H9 (cell line): ENCODE results near the gene CDKAL1. TPM values are rescaled to one million over a fixed set of nuclear protein-coding genes. Genes with fewer than 3 reads are reported as not detected.

Experiments
- DNase-seq: peaks from one replicate; pipeline ENCODE4 v3.0.0-alpha.2; 2017
- H2AFZ ChIP-seq: one replicate; pipeline ENCODE4 v1.6.1; 2013; ENCODE audit warnings: mild to moderate bottlenecking, low read length, control low read depth, moderate library complexity
- H2AK5ac ChIP-seq: 2 replicates; pipeline ENCODE4 v1.6.1; 2013; ENCODE audit warnings: low read length, control low read depth, mixed read lengths; ENCODE audit not compliant: insufficient read length
- H2BK120ac ChIP-seq: one replicate; pipeline ENCODE4 v1.6.1; 2013; ENCODE audit warnings: low read depth, mild to moderate bottlenecking, low read length, control low read depth, inconsistent platforms; ENCODE audit not compliant: poor library complexity, severe bottlenecking
- H2BK12ac ChIP-seq: 2 replicates; pipeline ENCODE4 v1.6.1; 2013; ENCODE audit warnings: low read length, control low read depth, mixed read lengths, low read depth; ENCODE audit not compliant: insufficient read length
- H2BK15ac ChIP-seq: 2 replicates; pipeline ENCODE4 v1.6.1; 2013; ENCODE audit warnings: low read depth, low read length, control low read depth
- H2BK20ac ChIP-seq: one replicate; pipeline ENCODE4 v1.6.1; 2013; ENCODE audit warnings: low read depth, mild to moderate bottlenecking, low read length, control low read depth, inconsistent platforms; ENCODE audit not compliant: poor library complexity, severe bottlenecking
- H2BK5ac ChIP-seq: 2 replicates; pipeline ENCODE4 v1.6.1; 2013; ENCODE audit warnings: low read length, control low read depth, mixed read lengths; ENCODE audit not compliant: insufficient read length
- H3K14ac ChIP-seq: 2 replicates; pipeline ENCODE4 v1.6.1; 2013; ENCODE audit warnings: low read length, control low read depth; ENCODE audit not compliant: insufficient read depth
- H3K18ac ChIP-seq: 2 replicates; pipeline ENCODE4 v1.6.1; 2013; ENCODE audit warnings: low read depth, mild to moderate bottlenecking, mixed read lengths, low read length, control low read depth; ENCODE audit not compliant: insufficient read length
- H3K23ac ChIP-seq: 2 replicates; pipeline ENCODE4 v1.6.1; 2013; ENCODE audit warnings: low read length, control low read depth, mixed read lengths, low read depth; ENCODE audit not compliant: insufficient read length
- H3K23me2 ChIP-seq: 2 replicates; pipeline ENCODE4 v1.6.1; 2013; ENCODE audit warnings: low read depth, mild to moderate bottlenecking, mixed read lengths, low read length, control low read depth; ENCODE audit not compliant: insufficient read length, poor library complexity, severe bottlenecking
- H3K27ac ChIP-seq: 2 replicates; pipeline ENCODE4 v1.5.1; 2013; ENCODE audit warnings: low read length, control low read depth, mixed read lengths, low read depth; ENCODE audit not compliant: insufficient read length
- H3K27me3 ChIP-seq: 2 replicates; pipeline ENCODE4 v1.6.1; 2013; ENCODE audit warnings: low read length, control low read depth, inconsistent platforms; ENCODE audit not compliant: insufficient read depth
- H3K4ac ChIP-seq: 2 replicates; pipeline ENCODE4 v1.6.1; 2013; ENCODE audit warnings: low read depth, mild to moderate bottlenecking, control low read depth, inconsistent platforms, low read length, moderate library complexity
- H3K4me1 ChIP-seq: 2 replicates; pipeline ENCODE4 v1.6.1; 2013; ENCODE audit warnings: low read length, control low read depth, inconsistent platforms; ENCODE audit not compliant: insufficient read depth
- H3K4me2 ChIP-seq: 2 replicates; pipeline ENCODE4 v1.6.1; 2013; ENCODE audit warnings: low read length, control low read depth, mixed read lengths; ENCODE audit not compliant: insufficient read length, insufficient read depth
- H3K56ac ChIP-seq: 2 replicates; pipeline ENCODE4 v1.6.1; 2013; ENCODE audit warnings: low read depth, mild to moderate bottlenecking, mixed read lengths, low read length, control low read depth; ENCODE audit not compliant: insufficient read length
- H3K79me1 ChIP-seq: 2 replicates; pipeline ENCODE4 v1.6.1; 2013; ENCODE audit warnings: low read depth, mild to moderate bottlenecking, moderate library complexity, low read length, control low read depth, inconsistent platforms; ENCODE audit not compliant: insufficient read depth, poor library complexity, severe bottlenecking
- H3K79me2 ChIP-seq: 2 replicates; pipeline ENCODE4 v1.6.1; 2013; ENCODE audit warnings: low read length, control low read depth, inconsistent platforms; ENCODE audit not compliant: insufficient read depth
- H3K9ac ChIP-seq: 2 replicates; pipeline ENCODE4 v1.6.1; 2013; ENCODE audit warnings: low read length, control low read depth, mixed read lengths; ENCODE audit not compliant: insufficient read length; ENCODE audit errors: extremely low read depth
- H3K9me3 ChIP-seq: one replicate; pipeline ENCODE4 v1.6.1; 2013; ENCODE audit warnings: low read depth, low read length, inconsistent platforms; ENCODE audit not compliant: control insufficient read depth
- H3T11ph ChIP-seq: one replicate; pipeline ENCODE4 v1.6.1; 2013; ENCODE audit warnings: mild to moderate bottlenecking, low read length, control low read depth, inconsistent platforms
- H4K20me1 ChIP-seq: one replicate; pipeline ENCODE4 v1.6.1; 2013; ENCODE audit not compliant: control insufficient read depth, insufficient read length, insufficient read depth
- H4K5ac ChIP-seq: 2 replicates; pipeline ENCODE4 v1.6.1; 2013; ENCODE audit warnings: low read depth, mild to moderate bottlenecking, mixed read lengths, low read length, control low read depth; ENCODE audit not compliant: insufficient read length
- H4K8ac ChIP-seq: replicated peaks from 2 replicates; pipeline ENCODE4 v1.6.1; 2013; ENCODE audit warnings: low read length, control low read depth, mixed read lengths, low read depth; ENCODE audit not compliant: insufficient read length
- H4K91ac ChIP-seq: 2 replicates; pipeline ENCODE4 v1.6.1; 2013; ENCODE audit warnings: low read depth, mild to moderate bottlenecking, moderate library complexity, mixed read lengths, low read length, control low read depth; ENCODE audit not compliant: insufficient read length
- H3K27ac Mint-ChIP-seq, 3 experiments: 2 replicates in 2 of 3; 3 replicates in 1 of 3; pipeline ENCODE4 v1.8.0; 2020 to 2021; ENCODE audit warnings: mixed read lengths in 3 of 3, mild to moderate bottlenecking in 1 of 3, moderate library complexity in 1 of 3
- H3K27me3 Mint-ChIP-seq: 2 replicates; pipeline ENCODE4 v1.8.0; 2021; ENCODE audit warnings: low read depth, mild to moderate bottlenecking, moderate library complexity, mixed read lengths
- H3K36me3 Mint-ChIP-seq, 3 experiments: 2 replicates in 2 of 3; 3 replicates in 1 of 3; pipeline ENCODE4 v1.8.0; 2020 to 2021; ENCODE audit warnings: low read depth in 3 of 3, mixed read lengths in 3 of 3; ENCODE audit not compliant: insufficient read depth in 1 of 3
- H3K4me1 Mint-ChIP-seq, 2 experiments: 2 replicates each; pipeline ENCODE4 v1.8.0; 2020; ENCODE audit warnings: mixed read lengths in 2 of 2
- H3K4me3 Mint-ChIP-seq, 2 experiments: 2 replicates in 1 of 2; 3 replicates in 1 of 2; pipeline ENCODE4 v1.8.0; 2020 to 2021; ENCODE audit warnings: mild to moderate bottlenecking in 2 of 2, mixed read lengths in 2 of 2, moderate library complexity in 1 of 2
- H3K9me3 Mint-ChIP-seq, 2 experiments: 2 replicates in 1 of 2; 3 replicates in 1 of 2; pipeline ENCODE4 v1.8.0; 2020; ENCODE audit warnings: mild to moderate bottlenecking in 2 of 2, mixed read lengths in 2 of 2, moderate library complexity in 1 of 2
- WGBS: extraction: QIAGEN DNeasy Blood & Tissue Kit; methylation state at CpG from one replicate; pipeline ENCODE4 v1.1.7; 2013; ENCODE audit warnings: missing lambda C conversion rate, low lambda C conversion rate, mixed read lengths; ENCODE audit not compliant: insufficient read length; ENCODE audit errors: extremely low coverage; 5-methylcytosine and 5-hydroxymethylcytosine counted together
- total RNA-seq: library from RNA; stranded (reverse); gene quantifications from 2 replicates; pipeline ENCODE4 v1.2.1, GENCODE V29; 2021
- TF ChIP-seq, protein P1 (sequence below): fragments of 200-600 bp; sonication (generic); conservative IDR thresholded peaks from 3 replicates; pipeline ENCODE4 v1.8.0; 2021; ENCODE audit warnings: antibody characterized with exemption, mild to moderate bottlenecking

CDKAL1 gene
- total RNA-seq, 1 experiment from 2014 or later: 23.0 TPM

DNA sequence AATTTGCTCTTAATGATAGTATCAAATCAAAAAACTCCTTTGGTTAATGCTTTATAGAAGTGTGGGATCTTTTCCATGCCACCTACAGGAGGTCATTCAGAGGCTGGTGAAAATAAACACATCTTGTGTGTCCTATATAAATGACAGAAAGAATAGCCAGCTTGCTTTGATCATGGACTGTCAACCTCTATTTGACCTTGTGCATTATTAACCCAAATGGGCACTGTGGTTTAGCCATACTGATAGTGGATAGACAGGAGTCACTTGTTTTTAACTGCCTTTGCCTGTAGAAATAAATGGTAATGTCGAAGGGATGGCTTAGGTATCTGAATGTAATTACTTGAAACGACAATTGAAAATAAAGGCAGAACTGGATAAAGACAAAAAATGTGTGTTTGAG lies 123.8 kb downstream of the CDKAL1 start:
- no peak overlapping the region for H3K56ac ChIP-seq
- no peak overlapping the region for H2BK12ac ChIP-seq
- H3K18ac ChIP-seq: no peak overlapping the region
- no peak overlapping the region for H2AK5ac ChIP-seq
- Mint-ChIP-seq H3K27ac (no peak overlapping the region), H3K36me3 (no peaks in the 10 kb centered on the region; a peak in 1 of 7 replicates), H3K9me3 (no peaks in the 10 kb centered on the region), H3K4me1 (peaks cover 23 to 29% of the 10 kb centered on the region in 2 experiments), H3K4me3 (no peak overlapping the region), H3K27me3 (no peaks in the 10 kb centered on the region)
- H2BK120ac ChIP-seq: no peak overlapping the region
- H3K27ac ChIP-seq: no peak overlapping the region
- DNase-seq: no peak
- H2BK5ac ChIP-seq: no peak overlapping the region
- H4K5ac ChIP-seq: no peak overlapping the region
- TF ChIP-seq, protein P1, sequence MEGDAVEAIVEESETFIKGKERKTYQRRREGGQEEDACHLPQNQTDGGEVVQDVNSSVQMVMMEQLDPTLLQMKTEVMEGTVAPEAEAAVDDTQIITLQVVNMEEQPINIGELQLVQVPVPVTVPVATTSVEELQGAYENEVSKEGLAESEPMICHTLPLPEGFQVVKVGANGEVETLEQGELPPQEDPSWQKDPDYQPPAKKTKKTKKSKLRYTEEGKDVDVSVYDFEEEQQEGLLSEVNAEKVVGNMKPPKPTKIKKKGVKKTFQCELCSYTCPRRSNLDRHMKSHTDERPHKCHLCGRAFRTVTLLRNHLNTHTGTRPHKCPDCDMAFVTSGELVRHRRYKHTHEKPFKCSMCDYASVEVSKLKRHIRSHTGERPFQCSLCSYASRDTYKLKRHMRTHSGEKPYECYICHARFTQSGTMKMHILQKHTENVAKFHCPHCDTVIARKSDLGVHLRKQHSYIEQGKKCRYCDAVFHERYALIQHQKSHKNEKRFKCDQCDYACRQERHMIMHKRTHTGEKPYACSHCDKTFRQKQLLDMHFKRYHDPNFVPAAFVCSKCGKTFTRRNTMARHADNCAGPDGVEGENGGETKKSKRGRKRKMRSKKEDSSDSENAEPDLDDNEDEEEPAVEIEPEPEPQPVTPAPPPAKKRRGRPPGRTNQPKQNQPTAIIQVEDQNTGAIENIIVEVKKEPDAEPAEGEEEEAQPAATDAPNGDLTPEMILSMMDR: no peak
- H2BK20ac ChIP-seq: no peak overlapping the region
- H3K4ac ChIP-seq: no peak overlapping the region
- H3K27me3 ChIP-seq: no peaks in the 10 kb centered on the region
- no peaks in the 10 kb centered on the region for H3K79me2 ChIP-seq
- H4K8ac ChIP-seq: no peak overlapping the region
- H3K14ac ChIP-seq: no peak overlapping the region
- no peaks in the 10 kb centered on the region for H3K4me1 ChIP-seq
- no peak overlapping the region for H2AFZ ChIP-seq
- no CpG with 5 or more reads among the region's 2 CpGs for WGBS
- no peak overlapping the region for H4K91ac ChIP-seq
- H4K20me1 ChIP-seq: no peaks in the 10 kb centered on the region
- H3K23me2 ChIP-seq: no peaks in the 10 kb centered on the region
- peaks cover 3% of the 10 kb centered on the region for H3K79me1 ChIP-seq
- no peak overlapping the region for H2BK15ac ChIP-seq
- no peak overlapping the region for H3K9ac ChIP-seq
- H3K4me2 ChIP-seq: no peak overlapping the region
- H3K23ac ChIP-seq: no peak overlapping the region
- H3K9me3 ChIP-seq: no peaks in the 10 kb centered on the region
- H3T11ph ChIP-seq: no peak overlapping the region
